A549 (cell line): ENCODE results near the gene DENND6B.

Experiments
- CEBPB ChIP-seq, 2 experiments: fragments of >200 bp in 1 of 2; sonication (Bioruptor Twin) in 1 of 2; formaldehyde crosslinking in 1 of 2; IDR thresholded peaks; 2 replicates each; pipeline ENCODE4 v1.6.1; 2012 to 2016
- CTCF ChIP-seq: fragments of >200 bp; sonication (Bioruptor Twin); formaldehyde crosslinking; IDR thresholded peaks from 3 replicates; pipeline ENCODE4 v1.5.1; 2016
- MYC ChIP-seq: IDR thresholded peaks from 2 replicates; pipeline ENCODE4 v1.6.1; 2012; ENCODE audit warnings: mild to moderate bottlenecking, inconsistent platforms, low read length, improper control_type of control experiment, borderline replicate concordance
- POLR2A ChIP-seq: IDR thresholded peaks from 2 replicates; pipeline ENCODE4 v1.6.1; 2012; ENCODE audit warnings: mild to moderate bottlenecking, low read length
- RAD21 ChIP-seq, 2 experiments: fragments of >200 bp in 1 of 2; sonication (Bioruptor Twin) in 1 of 2; formaldehyde crosslinking in 1 of 2; IDR thresholded peaks in 1 of 2; conservative IDR thresholded peaks in 1 of 2; 2 replicates in 1 of 2; 3 replicates in 1 of 2; pipeline ENCODE4 v1.6.1; 2012 to 2018; ENCODE audit warnings: inconsistent platforms in 1 of 2
- RCOR1 ChIP-seq: fragments of 150-350 bp; IDR thresholded peaks from 2 replicates; pipeline ENCODE4 v1.6.1; 2014; ENCODE audit warnings: antibody characterized with exemption, low read length, low read depth
- TFCP2L1 ChIP-seq: fragments of 250-450 bp; sonication (Bioruptor Pico); IDR thresholded peaks from 2 replicates; pipeline ENCODE4 v1.5.0; 2021; ENCODE audit warnings: mild to moderate bottlenecking
- ZNF302 ChIP-seq: fragments of 250-450 bp; sonication (Bioruptor Pico); IDR thresholded peaks from 2 replicates; pipeline ENCODE4 v1.9.0; 2021; ENCODE audit warnings: inconsistent platforms, mild to moderate bottlenecking, moderate library complexity

GRCh38 chr22:50269573-50269969, 57.2 kb downstream of the DENND6B start:
- TF ChIP-seq RCOR1 = no peak
- TF ChIP-seq RAD21 (conservative IDR thresholded peaks at IDR 0.05 in 1 of 2, IDR thresholded peaks at IDR 0.05 in 1 of 2) = no peak
- no peak for TF ChIP-seq POLR2A
- no peak for TF ChIP-seq CTCF
- no peak for TF ChIP-seq CEBPB (IDR thresholded peaks at IDR 0.05)
- no peak for TF ChIP-seq TFCP2L1 (CRISPR knock-in tag)
- TF ChIP-seq MYC = no peak
- no peak for TF ChIP-seq ZNF302 (CRISPR knock-in tag)
